A673 (cell line): Measurements from ENCODE around the gene WDR7. TPM values are rescaled to one million over a fixed set of nuclear protein-coding genes. Genes with fewer than 3 reads are reported as not detected.

Experiments used
- BruUV-seq: library from RNA; stranded (reverse); fragments of 400-500 nt; replicated peaks from 2 replicates; lab custom pipeline; 2021; lab: Mats Ljungman, UMichigan
- CTCF ChIA-PET: fragments of 300-600 bp; sonication (Branson Sonifier 250); formaldehyde crosslinking; loops from one replicate; lab custom pipeline; 2022; ENCODE audit warnings: antibody characterized with exemption; lab: Charles Lee
- POLR2A ChIA-PET: fragments of 300-600 bp; sonication (Branson Sonifier 250); formaldehyde crosslinking; loops from one replicate; lab custom pipeline; 2022; ENCODE audit warnings: antibody characterized with exemption; ENCODE audit not compliant: low non-redundant PET; lab: Charles Lee
- DNase-seq: peaks from one replicate; pipeline ENCODE4 v3.0.0-alpha.2; 2015; ENCODE audit warnings: low spot score
- H3K27ac ChIP-seq: fragments of 200-600 bp; sonication (generic); 2 replicates; pipeline ENCODE4 v1.5.1; 2016; ENCODE audit warnings: mixed run types, low read depth, mild to moderate bottlenecking, mixed read lengths, antibody characterized with exemption, low read length; ENCODE audit not compliant: poor library complexity, severe bottlenecking
- H3K27me3 ChIP-seq: fragments of 200-600 bp; sonication (generic); replicated peaks from 2 replicates; pipeline ENCODE4 v1.6.1; 2017; ENCODE audit warnings: mixed run types, low read depth, mild to moderate bottlenecking, mixed read lengths, antibody characterized with exemption, low read length; ENCODE audit not compliant: insufficient read depth, poor library complexity
- H3K36me3 ChIP-seq: fragments of 200-600 bp; sonication (generic); 2 replicates; pipeline ENCODE4 v1.6.1; 2016; ENCODE audit warnings: mixed run types, mild to moderate bottlenecking, mixed read lengths, antibody characterized with exemption, low read length; ENCODE audit not compliant: insufficient read depth, poor library complexity, severe bottlenecking
- H3K4me1 ChIP-seq: fragments of 200-600 bp; sonication (generic); 2 replicates; pipeline ENCODE4 v1.6.1; 2017; ENCODE audit warnings: mixed run types, mild to moderate bottlenecking, mixed read lengths, antibody characterized with exemption, low read length; ENCODE audit not compliant: insufficient read depth, poor library complexity, severe bottlenecking
- H3K4me3 ChIP-seq: fragments of 200-600 bp; sonication (generic); 2 replicates; pipeline ENCODE4 v1.5.1; 2016; ENCODE audit warnings: low read depth, mixed run types, mild to moderate bottlenecking, mixed read lengths, low read length; ENCODE audit not compliant: poor library complexity, severe bottlenecking
- H3K9me3 ChIP-seq: fragments of 200-600 bp; sonication (generic); 2 replicates; pipeline ENCODE4 v1.6.1; 2016; ENCODE audit warnings: mixed run types, low read depth, mild to moderate bottlenecking, mixed read lengths, antibody characterized with exemption, low read length; ENCODE audit not compliant: poor library complexity, severe bottlenecking
- EZH2 ChIP-seq: fragments of 200-600 bp; sonication (generic); IDR thresholded peaks from 2 replicates; pipeline ENCODE4 v1.6.1; 2017; ENCODE audit warnings: borderline replicate concordance, low read depth, mild to moderate bottlenecking, mixed read lengths, antibody characterized with exemption, low read length; ENCODE audit not compliant: poor library complexity, severe bottlenecking
- intact Hi-C: fragments of 100-400 bp; cut with micrococcal nuclease; formaldehyde crosslinking; loops from one replicate; pipeline ENCODE4 v1.10.0; 2022; ENCODE audit not compliant: unreplicated experiment
- total RNA-seq: library from RNA; stranded (reverse); gene quantifications from 2 replicates; pipeline ENCODE4 v1.2.3, GENCODE V29; 2021
- TF ChIP-seq, protein P1 (sequence below): fragments of 300-800, 200-600 bp; sonication (generic); conservative IDR thresholded peaks from 2 replicates; pipeline ENCODE4 v1.5.1; 2017; ENCODE audit warnings: low read depth, mild to moderate bottlenecking, antibody characterized with exemption, low read length, moderate library complexity, mixed read lengths

Gene WDR7
- total RNA-seq, 1 experiment from 2014 or later, result 21.2 TPM

DNA sequence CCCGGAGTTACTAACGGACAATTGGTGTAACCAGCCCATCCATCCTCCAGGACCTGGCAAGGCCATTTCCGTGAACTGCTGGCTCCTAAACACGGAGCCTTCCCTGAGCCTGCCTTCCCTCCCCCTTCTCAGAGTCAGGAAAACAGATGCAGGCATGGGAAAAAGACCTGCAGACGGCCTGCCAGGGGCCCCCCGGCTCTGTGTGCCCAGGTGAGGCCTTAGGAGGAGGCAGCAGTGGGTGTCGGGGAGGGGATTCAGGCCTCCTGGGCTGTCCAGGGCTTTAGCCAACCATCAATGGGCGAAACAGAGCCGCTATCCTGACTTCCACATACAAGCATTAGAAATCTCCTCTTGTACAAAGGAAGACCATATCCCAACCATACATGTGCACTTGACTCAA, 427.5 kb downstream of the WDR7 start:
- Histone ChIP-seq H3K9me3 (peaks cover 4% of the 10 kb centered on the region), H3K4me1 (no peaks in the 10 kb centered on the region), H3K4me3 (no peak overlapping the region), H3K36me3 (no peaks in the 10 kb centered on the region), H3K27me3 (peaks cover 12% of the 10 kb centered on the region), H3K27ac (no peak overlapping the region)
- TF ChIP-seq, protein P1, sequence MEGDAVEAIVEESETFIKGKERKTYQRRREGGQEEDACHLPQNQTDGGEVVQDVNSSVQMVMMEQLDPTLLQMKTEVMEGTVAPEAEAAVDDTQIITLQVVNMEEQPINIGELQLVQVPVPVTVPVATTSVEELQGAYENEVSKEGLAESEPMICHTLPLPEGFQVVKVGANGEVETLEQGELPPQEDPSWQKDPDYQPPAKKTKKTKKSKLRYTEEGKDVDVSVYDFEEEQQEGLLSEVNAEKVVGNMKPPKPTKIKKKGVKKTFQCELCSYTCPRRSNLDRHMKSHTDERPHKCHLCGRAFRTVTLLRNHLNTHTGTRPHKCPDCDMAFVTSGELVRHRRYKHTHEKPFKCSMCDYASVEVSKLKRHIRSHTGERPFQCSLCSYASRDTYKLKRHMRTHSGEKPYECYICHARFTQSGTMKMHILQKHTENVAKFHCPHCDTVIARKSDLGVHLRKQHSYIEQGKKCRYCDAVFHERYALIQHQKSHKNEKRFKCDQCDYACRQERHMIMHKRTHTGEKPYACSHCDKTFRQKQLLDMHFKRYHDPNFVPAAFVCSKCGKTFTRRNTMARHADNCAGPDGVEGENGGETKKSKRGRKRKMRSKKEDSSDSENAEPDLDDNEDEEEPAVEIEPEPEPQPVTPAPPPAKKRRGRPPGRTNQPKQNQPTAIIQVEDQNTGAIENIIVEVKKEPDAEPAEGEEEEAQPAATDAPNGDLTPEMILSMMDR, result no peak
- no peak for TF ChIP-seq EZH2
- DNase-seq, result no peak
- BruUV-seq, result no TSS peak
- ChIA-PET CTCF (no interaction called here), POLR2A (no interaction called here)
- intact Hi-C loops, result no loop called here

DNA sequence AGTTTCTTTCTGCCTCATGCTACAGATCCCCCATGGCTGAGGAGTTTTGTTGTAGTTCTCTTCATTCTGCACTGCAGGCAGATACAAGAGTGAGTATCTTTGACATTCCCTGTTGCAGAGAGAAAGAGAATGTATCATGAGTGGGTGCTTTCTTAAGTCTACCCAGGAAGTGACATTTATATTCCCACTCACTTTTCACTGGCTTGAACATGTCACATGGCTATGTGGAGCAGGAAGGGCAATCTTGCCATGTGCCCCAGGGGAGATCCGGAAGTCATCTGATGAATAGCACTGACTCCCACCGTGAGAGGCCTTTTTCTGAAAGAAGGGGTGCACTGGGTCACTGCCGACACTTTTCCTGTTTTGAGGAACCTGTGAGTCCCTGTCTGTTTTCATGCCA, 429.3 kb downstream of the WDR7 start:
- CTCF ChIA-PET, result no interaction called here
- H3K27me3 ChIP-seq, result no peaks in the 10 kb centered on the region
- intact Hi-C loops, result no loop called here

DNA sequence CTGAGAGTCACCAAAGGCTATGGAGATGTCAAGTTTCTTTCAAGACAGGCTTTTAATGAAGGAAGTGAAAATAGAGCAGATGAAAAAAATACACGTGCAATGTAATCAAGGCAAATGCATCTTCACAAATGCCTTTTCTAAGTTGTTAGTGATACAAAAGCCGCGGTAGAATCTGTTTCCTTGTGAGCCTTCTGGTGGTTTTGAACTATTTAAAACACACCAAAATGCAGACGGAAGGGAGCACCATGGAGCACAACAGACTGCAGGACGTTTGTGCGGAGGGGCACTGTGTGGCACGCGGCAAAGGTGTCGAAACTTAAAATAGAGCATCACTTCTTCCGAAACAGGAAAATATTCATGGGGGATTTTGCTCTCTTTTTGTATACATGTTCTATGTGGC, 430.7 kb downstream of the WDR7 start:
- H3K27ac ChIP-seq, result no peak overlapping the region

More for the DNA sequence above, 429.3 kb downstream of the WDR7 start:
- POLR2A ChIA-PET, result no interaction called here
- Histone ChIP-seq H3K4me1 (peaks cover 8% of the 10 kb centered on the region), H3K36me3 (no peaks in the 10 kb centered on the region), H3K4me3 (no peak overlapping the region), H3K9me3 (peaks cover 4% of the 10 kb centered on the region), H3K27ac (no peak overlapping the region)
- TF ChIP-seq EZH2, result no peak
- TF ChIP-seq, protein P1, result no peak
- BruUV-seq, result no TSS peak
- peak; percentile 15 for DNase-seq

More for the DNA sequence above, 430.7 kb downstream of the WDR7 start:
- BruUV-seq, result no TSS peak
- no peak overlapping the region for H3K4me3 ChIP-seq
- no peaks in the 10 kb centered on the region for H3K27me3 ChIP-seq
- CTCF ChIA-PET, result no interaction called here
- no peak for DNase-seq
- TF ChIP-seq EZH2, result no peak
- TF ChIP-seq, protein P1, result no peak
- H3K4me1 ChIP-seq, result peaks cover 9% of the 10 kb centered on the region
- POLR2A ChIA-PET, result no interaction called here
- no peaks in the 10 kb centered on the region for H3K36me3 ChIP-seq
- intact Hi-C loops, result no loop called here
- H3K9me3 ChIP-seq, result peaks cover 4% of the 10 kb centered on the region
